ENCODE data around the gene NME4.

The NME4 gene

GRCh38 chr16:367333-367903 is 29.6 kb upstream of the NME4 start:
- no peak overlapping the region for H3K27ac ChIP-seq
- H3K27me3 ChIP-seq (ENCODE audit: insufficient read depth, low read depth), result peaks cover 10% of the 10 kb centered on the region; the same call in 1 of the 2 replicates
- TF ChIP-seq, protein P1, sequence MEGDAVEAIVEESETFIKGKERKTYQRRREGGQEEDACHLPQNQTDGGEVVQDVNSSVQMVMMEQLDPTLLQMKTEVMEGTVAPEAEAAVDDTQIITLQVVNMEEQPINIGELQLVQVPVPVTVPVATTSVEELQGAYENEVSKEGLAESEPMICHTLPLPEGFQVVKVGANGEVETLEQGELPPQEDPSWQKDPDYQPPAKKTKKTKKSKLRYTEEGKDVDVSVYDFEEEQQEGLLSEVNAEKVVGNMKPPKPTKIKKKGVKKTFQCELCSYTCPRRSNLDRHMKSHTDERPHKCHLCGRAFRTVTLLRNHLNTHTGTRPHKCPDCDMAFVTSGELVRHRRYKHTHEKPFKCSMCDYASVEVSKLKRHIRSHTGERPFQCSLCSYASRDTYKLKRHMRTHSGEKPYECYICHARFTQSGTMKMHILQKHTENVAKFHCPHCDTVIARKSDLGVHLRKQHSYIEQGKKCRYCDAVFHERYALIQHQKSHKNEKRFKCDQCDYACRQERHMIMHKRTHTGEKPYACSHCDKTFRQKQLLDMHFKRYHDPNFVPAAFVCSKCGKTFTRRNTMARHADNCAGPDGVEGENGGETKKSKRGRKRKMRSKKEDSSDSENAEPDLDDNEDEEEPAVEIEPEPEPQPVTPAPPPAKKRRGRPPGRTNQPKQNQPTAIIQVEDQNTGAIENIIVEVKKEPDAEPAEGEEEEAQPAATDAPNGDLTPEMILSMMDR (conservative IDR thresholded peaks at IDR 0.05; ENCODE audit: low read depth, low read length), result no peak
- peaks cover 6% of the 10 kb centered on the region; the same call in 1 of the 2 replicates for H3K79me2 ChIP-seq (ENCODE audit: insufficient read depth, low read depth)
- peaks cover 15% of the 10 kb centered on the region for H3K4me1 ChIP-seq (ENCODE audit: low read depth, poor library complexity, severe bottlenecking)
- no peaks in the 10 kb centered on the region for H3K36me3 ChIP-seq (ENCODE audit: insufficient read depth)
- no peaks in the 10 kb centered on the region for H4K20me1 ChIP-seq (ENCODE audit: insufficient read depth)
- no peak overlapping the region for H2AFZ ChIP-seq (ENCODE audit: low read depth)
- H3K4me3 ChIP-seq (IDR thresholded peaks at IDR 0.05; ENCODE audit: insufficient read depth, low read depth, low read length), result no peak overlapping the region
- H3K4me2 ChIP-seq, result no peak overlapping the region
- H3K9ac ChIP-seq, result no peak overlapping the region

DNA sequence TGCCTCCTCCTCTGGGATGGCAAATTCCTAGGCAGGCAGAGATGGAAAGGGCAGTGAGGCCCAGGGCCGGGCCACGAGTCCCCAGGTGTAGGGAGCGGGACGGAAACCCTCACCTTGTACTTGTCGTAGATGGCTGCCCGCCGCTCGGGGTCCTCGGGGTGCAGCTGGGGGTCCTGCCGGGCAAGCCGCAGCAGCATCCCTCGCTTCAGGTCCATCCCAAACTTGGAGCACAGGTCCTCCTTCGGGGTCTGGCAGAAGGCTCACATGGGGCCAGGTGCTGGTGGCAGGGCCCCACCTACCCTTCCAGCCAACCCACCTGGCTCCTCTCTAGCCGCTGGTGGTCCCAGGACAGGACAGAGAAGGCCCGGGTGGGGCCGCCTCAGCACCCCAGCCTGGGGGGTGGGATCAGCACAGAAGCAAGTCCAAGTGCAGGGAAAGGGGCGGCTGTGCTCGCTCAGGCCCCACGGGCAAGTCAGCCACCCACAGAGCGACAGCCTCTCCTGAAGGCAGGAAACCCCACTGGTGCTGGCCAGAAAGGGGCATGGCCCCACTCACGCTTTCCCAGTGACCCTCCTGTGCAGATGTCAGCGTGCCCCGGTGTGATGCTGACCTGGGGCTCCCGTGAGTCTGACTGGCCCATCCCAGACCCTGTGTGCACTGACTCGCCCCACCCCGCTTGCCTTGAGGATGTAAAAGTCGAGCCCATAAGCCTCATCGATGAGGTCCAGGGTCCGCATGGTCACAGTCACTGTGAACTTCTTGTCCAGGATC is 28.4 kb upstream of the NME4 start:
- Histone ChIP-seq H3K36me3 (ENCODE audit: insufficient read depth) (no peaks in the 10 kb centered on the region), H2AFZ (ENCODE audit: low read depth) (no peak overlapping the region), H3K27ac (no peak overlapping the region), H3K9ac (no peak overlapping the region), H3K4me3 (IDR thresholded peaks at IDR 0.05; ENCODE audit: insufficient read depth, low read depth, low read length) (no peak overlapping the region), H3K27me3 (ENCODE audit: insufficient read depth, low read depth) (peaks cover 3% of the 10 kb centered on the region; the same call in 1 of the 2 replicates), H4K20me1 (ENCODE audit: insufficient read depth) (no peaks in the 10 kb centered on the region), H3K4me2 (no peak overlapping the region), H3K79me2 (ENCODE audit: insufficient read depth, low read depth) (peaks cover 6% of the 10 kb centered on the region; the same call in 1 of the 2 replicates), H3K4me1 (ENCODE audit: low read depth, poor library complexity, severe bottlenecking) (peaks cover 14% of the 10 kb centered on the region)
- TF ChIP-seq, protein P1 (conservative IDR thresholded peaks at IDR 0.05; ENCODE audit: low read depth, low read length), result no peak

- no peaks in the 10 kb centered on the region for H3K36me3 ChIP-seq (ENCODE audit: insufficient read depth)
- H3K9ac ChIP-seq, result no peak overlapping the region
- peak overlapping the region; percentile 34; the same call in 1 of the 2 replicates for H3K4me2 ChIP-seq
Measured at GRCh38 chr16:369275-369865, 27.6 kb upstream of the NME4 start.

GRCh38 chr16:369866-370436 is 27.0 kb upstream of the NME4 start:
- H4K20me1 ChIP-seq (ENCODE audit: insufficient read depth), result no peaks in the 10 kb centered on the region
- no peaks in the 10 kb centered on the region for H3K36me3 ChIP-seq (ENCODE audit: insufficient read depth)
- H3K9ac ChIP-seq, result no peak overlapping the region
- H3K27me3 ChIP-seq (ENCODE audit: insufficient read depth, low read depth), result no peaks in the 10 kb centered on the region
- TF ChIP-seq, protein P1 (conservative IDR thresholded peaks at IDR 0.05; ENCODE audit: low read depth, low read length), result no peak
- H3K4me2 ChIP-seq, result peak overlapping the region; percentile 34; the same call in 1 of the 2 replicates
- no peak overlapping the region for H3K27ac ChIP-seq
- no peak overlapping the region for H3K4me3 ChIP-seq (IDR thresholded peaks at IDR 0.05; ENCODE audit: insufficient read depth, low read depth, low read length)
- peaks cover 14% of the 10 kb centered on the region for H3K4me1 ChIP-seq (ENCODE audit: low read depth, poor library complexity, severe bottlenecking)
- H2AFZ ChIP-seq (ENCODE audit: low read depth), result no peak overlapping the region
- H3K79me2 ChIP-seq (ENCODE audit: insufficient read depth, low read depth), result peaks cover 6% of the 10 kb centered on the region; the same call in 1 of the 2 replicates

More at GRCh38 chr16:369275-369865, 27.6 kb upstream of the NME4 start:
- H3K4me3 ChIP-seq (IDR thresholded peaks at IDR 0.05; ENCODE audit: insufficient read depth, low read depth, low read length), result no peak overlapping the region
- H3K27me3 ChIP-seq (ENCODE audit: insufficient read depth, low read depth), result no peaks in the 10 kb centered on the region; the same call in 1 of the 2 replicates
- H3K27ac ChIP-seq, result no peak overlapping the region
- no peaks in the 10 kb centered on the region for H4K20me1 ChIP-seq (ENCODE audit: insufficient read depth)
- H2AFZ ChIP-seq (ENCODE audit: low read depth), result no peak overlapping the region
- peaks cover 14% of the 10 kb centered on the region for H3K4me1 ChIP-seq (ENCODE audit: low read depth, poor library complexity, severe bottlenecking)
- peaks cover 6% of the 10 kb centered on the region; the same call in 1 of the 2 replicates for H3K79me2 ChIP-seq (ENCODE audit: insufficient read depth, low read depth)
- TF ChIP-seq, protein P1 (conservative IDR thresholded peaks at IDR 0.05; ENCODE audit: low read depth, low read length), result no peak

Data from KMS-11 (cell line).